Colon (tissue), 2 donors: ENCODE data around the gene KIAA0408.

Experiments used
- FAIRE-seq: peaks from 2 replicates; lab custom pipeline; 2012; peaks lifted over from hg19 to GRCh38; lab: Jason Lieb, UNC
- donor health status: control.
- donor health status: control.

KIAA0408 gene

GRCh38 chr6:127459231-127459641 lies at the start of gene KIAA0408:
Gene KIAA0408, minus strand, starts transcription at chr6:127459389. Its CDS starts 5,408 bp downstream, at chr6:127453981.
- FAIRE-seq: no peak

DNA sequence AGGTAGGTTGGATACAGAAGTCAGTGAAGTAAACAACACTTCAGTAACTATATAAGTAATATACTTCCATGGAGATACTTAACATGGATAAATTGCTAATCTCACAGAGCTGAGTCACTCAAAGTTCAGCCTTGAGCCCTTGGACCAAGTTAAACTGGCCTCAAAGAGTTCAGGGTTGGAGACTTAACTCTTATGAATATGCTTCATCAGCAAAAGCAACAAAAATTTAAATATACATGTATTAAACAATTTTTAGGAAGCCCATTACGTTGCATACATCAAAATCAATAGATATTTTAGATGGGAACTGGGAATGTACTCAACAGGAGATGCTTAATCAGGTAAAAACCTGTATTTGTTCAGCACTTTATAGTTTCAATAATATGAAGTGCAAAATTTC lies 47.7 kb upstream of the KIAA0408 start:
- no peak for FAIRE-seq

DNA sequence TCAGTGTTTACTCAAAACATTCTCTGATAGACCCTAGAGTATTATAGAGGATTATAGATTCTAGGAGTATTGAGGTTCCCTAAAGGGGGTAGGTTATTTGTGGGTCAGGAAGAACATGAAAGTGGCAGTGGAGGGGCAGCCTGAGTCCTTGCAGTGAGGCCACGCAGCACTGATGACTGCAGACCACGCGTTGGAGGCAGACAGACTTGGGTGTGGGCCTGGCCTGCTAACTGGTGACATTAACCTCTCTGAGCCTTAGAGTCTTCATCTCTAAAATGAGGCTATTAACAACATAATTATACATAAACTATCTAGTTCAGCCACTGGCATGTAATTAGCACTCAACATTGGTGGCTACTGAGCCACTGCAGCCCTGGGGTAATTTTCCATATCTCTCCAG lies 43.8 kb upstream of the KIAA0408 start:
- FAIRE-seq: no peak

- FAIRE-seq: no peak
Observed at GRCh38 chr6:127497410-127497809, 38.2 kb upstream of the KIAA0408 start.

DNA sequence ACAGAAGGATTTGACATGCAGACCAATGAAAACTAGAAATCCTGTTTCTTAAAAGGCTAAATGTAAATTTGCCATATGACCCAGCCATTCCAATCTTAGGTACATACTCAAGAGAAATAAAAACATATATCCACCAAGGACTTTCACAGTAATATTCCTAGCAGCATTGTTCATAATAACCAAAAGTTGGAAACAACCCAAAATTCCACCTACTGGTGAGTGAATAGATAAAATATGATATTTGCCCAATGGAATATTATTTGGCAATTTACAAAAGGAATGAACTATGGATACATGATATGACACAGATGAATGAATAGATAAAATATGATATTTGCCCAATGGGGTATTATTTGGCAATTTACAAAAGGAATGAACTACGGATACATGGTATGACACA lies 37.3 kb upstream of the KIAA0408 start:
- no peak for FAIRE-seq

- FAIRE-seq: no peak
Observed at GRCh38 chr6:127494240-127494767, 35.1 kb upstream of the KIAA0408 start.

- no peak for FAIRE-seq
Observed at GRCh38 chr6:127489248-127489647, 30.1 kb upstream of the KIAA0408 start.

DNA sequence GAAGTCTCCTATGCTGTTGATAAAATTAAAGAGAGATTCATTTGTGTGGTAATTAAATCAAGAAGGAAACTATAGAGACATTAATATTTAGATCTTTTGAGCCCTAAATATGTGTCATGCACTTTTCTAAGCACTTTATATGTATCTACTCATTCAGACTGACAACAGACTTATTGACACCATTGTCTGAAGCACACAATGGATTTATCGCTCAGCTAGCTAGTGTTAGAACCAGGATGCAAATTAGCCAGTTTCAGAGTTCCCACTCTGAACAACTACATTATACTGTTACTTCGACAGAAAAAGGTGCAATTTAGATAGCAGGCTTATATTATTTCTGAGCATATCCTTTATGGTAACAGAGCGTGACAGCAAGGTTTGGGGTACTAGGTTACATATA lies 27.7 kb upstream of the KIAA0408 start:
- no peak for FAIRE-seq

DNA sequence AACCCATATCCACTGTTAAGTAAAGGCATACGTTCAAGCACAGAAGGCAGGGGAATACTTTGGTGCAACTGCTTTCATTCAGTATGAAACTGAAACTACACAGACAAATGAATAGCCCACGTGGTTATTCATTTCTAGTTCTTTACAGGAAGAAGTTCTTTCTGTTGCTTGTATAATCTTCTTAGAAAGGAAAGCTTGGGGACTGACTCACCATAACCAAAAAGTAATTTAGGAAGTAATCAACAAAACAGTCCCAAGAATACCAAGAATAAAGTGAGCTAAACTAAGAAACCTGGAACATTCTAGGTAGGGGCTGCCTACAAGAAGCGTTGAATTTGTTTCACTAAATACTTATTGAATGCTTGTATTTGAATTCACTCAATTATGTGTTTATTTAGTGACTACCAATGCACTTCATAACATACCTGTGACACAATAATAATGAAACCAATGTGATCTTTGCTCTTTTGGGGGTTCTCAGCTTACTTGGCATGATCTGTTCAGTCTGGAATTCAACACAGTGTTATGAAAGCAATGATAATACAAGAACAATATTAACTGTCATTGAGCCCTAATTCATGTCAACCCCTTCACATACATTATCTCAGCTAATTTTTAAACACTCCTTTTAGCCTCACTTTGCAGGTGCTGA lies 25.1 kb upstream of the KIAA0408 start:
- FAIRE-seq: no peak

DNA sequence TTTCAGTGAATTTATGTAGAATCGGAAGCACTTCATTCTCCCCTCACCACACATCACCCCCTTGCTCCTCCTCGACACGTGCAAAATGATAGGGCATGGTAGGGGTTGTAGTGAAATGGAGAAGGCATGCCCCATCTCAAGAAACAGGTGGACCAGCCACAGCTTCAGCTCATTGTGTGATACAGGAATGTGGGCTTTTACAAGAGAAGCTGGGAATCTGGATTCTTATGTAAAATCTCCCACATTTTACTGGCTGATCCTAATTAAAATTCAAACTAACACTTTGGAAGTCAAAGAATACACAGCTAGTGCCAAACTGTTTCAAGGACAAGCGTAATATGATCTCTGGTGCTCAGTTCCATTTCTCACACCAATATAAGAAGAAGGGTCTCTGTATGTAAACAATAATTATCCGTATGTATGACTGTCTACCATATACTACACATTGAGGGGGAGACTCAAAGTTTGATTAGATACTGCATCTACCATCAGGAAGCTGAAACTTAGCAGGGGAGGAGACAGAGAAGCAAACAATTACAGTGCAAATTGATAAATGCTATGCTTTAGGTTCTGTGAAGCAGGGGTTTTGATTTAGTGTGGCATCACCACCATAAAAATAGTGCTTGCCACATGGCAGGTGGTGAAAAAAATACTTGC lies 24.3 kb upstream of the KIAA0408 start:
- no peak for FAIRE-seq

DNA sequence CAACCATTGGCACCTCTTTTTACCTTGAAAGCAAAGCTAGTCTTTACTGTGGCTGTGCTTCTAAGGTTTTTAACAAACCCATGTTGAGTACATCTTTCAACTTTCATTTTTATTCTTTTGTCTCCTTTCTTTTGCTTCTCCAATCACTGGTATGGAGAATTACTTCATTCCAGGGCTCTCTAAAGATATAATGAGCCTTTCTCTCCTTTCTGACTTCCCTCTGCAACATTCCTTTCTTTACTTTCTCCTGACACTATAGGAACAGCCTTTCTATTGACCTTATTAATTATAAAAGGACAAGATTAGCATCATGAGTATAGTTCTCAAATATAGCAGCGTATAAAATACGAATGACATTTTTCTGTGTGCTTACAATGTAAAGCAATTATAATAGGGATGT lies 23.1 kb upstream of the KIAA0408 start:
- FAIRE-seq: no peak

DNA sequence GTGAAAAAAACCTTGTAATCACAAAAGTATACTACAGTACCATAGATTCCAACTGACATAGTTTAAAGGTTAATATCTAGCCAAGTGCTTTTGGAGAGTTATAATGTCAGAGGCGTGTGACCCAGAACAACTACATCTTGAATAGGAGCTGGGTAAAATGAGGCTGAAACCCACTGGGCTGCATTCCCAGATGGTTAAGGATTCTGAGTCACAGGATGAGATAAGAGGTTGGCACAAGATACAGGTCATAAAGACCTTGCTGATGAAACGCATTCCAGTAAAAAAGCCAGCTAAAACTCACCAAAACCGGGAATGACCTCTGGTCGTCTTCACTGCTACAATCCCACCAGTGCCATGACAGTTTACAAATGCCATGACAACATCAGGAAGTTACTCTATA lies 22.4 kb upstream of the KIAA0408 start:
- no peak for FAIRE-seq

DNA sequence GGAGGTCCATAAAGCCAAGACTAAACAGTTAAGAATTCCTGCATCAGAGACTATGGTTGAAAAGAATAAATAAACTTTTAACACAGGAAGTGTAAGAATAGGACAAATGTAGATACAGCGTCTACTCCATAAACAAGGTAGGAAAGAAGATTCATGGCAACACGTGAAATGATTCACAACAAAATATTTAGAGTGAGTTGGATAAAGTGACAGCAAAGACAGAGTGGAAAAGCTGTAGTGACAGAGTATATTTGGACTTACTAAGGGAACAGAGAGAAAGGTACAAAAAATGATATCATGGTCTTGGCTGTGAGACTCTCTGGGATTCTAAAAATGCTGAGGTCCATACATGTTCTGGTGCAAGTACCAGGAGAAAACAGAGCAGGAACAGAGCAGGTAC lies 21.9 kb upstream of the KIAA0408 start:
- FAIRE-seq: no peak

GRCh38 chr6:127477658-127478057 lies 18.5 kb upstream of the KIAA0408 start:
- FAIRE-seq: no peak

- no peak for FAIRE-seq
Observed at GRCh38 chr6:127475823-127476176, 16.6 kb upstream of the KIAA0408 start.

DNA sequence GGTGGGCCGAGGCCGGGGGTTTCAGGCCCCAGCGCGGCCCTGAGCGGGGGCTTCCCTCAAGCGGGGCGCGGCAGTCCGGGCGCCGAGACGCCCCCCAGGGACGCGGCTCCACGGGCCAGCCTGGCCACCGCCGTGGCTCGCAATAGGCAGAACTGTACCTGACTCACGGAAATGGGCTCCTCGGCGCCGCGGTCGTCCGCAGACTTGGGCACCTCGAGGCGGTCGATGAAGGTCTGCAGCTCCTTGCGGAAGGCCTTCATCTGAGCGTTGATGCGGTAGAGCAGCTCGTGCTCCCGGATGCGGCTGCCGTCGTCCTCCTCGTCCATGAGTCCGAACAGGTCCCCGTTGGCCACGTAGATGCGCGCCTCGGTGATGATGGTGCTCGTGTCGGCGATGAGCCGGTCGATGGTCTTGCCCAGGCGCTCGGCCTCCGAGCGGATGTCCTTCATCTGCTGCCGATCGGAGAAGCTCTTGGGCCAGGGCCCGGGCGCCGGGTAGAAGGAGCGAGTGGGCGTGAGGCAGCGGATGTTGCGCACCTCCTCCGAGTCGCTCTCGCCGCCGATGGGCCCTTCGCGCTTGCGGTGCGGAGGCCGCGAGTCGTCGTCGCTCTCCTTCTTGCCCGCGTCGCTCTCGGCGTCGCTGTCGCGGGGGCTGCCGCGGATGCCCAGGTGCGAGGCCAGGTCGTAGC lies 16.1 kb upstream of the KIAA0408 start:
- no peak for FAIRE-seq

- no peak for FAIRE-seq
Observed at GRCh38 chr6:127471379-127472255, 12.4 kb upstream of the KIAA0408 start.

DNA sequence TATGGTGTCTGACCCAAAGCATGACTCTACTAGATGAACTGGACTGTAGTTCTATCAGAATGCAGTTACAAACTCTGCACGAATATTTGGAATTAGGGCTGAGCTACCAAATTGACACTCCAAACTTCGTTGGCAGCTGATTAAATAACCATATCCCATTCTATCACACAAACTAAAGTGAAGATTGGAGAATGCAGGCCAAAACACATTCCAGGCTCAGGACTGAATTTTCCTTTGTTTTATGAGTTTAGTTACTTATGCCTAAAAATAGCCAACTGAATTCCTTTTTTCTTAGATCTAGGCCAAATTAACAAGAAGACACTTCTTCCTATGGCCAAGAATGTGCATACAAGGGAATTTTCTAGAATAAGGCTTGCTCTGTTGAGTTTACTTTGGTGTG lies 9.7 kb upstream of the KIAA0408 start:
- FAIRE-seq: no peak

DNA sequence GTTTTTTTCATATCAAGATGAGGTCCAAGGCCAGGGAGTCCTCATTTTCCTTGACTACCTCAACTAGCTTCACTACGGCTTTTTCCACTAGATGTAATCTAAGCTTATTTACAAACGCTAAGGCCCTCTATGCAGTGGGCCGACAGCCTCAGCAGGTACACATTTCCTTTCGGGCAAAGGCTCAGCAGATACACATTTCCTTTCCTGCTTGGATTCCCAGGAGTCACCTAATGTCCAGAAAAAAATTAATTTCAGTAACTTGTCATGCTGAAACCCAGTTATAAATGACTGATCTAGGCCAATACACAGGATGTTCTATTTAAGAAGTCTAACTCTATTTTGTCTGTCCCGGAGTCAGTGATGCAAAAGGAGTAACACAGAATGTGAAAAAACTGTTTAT lies 7.2 kb upstream of the KIAA0408 start:
- FAIRE-seq: no peak

DNA sequence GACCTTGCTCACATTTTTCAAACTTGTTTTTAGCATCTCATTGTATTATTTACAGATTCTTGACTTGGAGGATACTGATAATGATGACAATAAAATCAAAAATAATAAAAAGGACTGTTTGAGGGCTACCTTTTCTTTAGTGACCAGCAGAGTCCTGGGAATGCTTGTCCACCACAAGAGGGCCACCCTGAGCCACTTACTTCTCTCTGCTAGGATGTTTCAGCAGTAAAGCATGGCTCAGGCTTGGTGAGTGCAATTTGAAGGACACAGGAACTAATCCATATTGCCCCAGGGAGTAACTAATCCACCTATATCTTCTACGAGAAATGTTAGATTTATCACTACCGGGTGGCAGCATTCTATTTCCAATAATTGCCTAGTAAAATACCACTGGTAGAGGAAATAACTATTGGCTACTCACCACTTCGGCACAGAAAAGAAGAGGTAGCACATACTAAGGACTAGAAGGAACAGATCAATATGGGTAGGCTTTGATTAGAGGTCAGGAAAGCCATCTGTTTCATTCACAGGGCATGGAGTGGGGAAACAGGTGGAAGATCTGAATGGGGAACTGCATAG lies 5.8 kb upstream of the KIAA0408 start:
- no peak for FAIRE-seq

DNA sequence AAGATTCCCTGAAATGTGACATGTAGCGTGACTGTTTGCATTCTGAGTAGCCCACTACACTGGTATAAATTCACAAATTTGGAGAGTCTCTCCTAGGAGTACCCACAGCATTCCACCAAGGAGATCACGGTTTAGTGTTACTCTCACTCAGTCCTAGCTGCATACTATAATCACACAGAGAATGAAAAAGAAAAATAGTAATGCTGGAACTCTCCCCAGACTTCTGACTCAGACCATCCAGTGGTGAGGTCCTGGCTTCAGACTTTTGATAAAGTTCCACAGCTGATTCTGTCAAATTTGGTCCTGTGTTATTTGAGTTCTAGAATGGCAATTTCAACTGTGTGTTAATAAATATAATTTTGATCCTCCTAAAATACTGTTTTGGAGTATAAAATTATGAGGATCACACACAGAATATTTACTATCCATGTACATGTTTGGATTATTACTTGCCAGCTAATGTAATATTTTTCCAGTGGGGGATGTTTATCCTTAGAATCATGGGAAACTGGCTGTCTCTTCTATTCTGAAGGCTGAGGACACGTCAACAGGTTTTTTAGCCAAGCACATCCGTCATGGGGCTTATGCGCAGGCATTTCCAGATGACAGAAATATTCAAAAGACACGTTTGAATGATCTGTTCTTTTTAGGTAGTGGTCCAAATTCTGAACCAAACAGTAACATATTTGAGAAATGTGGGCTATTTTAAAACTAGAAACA lies 5.1 kb upstream of the KIAA0408 start:
- no peak for FAIRE-seq
